ENCODE data around the gene CSMD2. TPM values are rescaled to one million over a fixed set of nuclear protein-coding genes. Genes with fewer than 3 reads are reported as not detected.

Gene CSMD2
- total RNA-seq, 1 experiment from 2014 or later, result 1.5 TPM

DNA sequence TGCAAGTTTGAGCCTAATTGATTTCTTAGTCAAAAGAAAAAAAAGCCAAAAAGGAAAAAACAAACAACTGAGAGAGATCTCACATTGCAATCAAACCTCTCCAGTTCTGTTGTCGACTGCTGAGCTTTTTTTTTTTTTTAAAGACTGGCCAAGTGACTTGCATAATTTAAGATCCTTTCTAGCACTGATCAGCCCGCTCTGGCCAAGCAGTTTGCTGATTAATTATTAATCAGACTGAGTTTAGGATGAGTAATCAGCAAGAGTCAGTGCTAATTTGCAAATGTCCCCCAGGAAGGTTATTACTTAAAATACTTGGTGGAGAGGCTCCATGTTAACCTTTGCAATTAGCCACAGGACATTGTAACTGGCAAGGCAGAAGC is 261.8 kb downstream of the CSMD2 start:
- no peak for DNase-seq (ENCODE audit: low spot score)

DNA sequence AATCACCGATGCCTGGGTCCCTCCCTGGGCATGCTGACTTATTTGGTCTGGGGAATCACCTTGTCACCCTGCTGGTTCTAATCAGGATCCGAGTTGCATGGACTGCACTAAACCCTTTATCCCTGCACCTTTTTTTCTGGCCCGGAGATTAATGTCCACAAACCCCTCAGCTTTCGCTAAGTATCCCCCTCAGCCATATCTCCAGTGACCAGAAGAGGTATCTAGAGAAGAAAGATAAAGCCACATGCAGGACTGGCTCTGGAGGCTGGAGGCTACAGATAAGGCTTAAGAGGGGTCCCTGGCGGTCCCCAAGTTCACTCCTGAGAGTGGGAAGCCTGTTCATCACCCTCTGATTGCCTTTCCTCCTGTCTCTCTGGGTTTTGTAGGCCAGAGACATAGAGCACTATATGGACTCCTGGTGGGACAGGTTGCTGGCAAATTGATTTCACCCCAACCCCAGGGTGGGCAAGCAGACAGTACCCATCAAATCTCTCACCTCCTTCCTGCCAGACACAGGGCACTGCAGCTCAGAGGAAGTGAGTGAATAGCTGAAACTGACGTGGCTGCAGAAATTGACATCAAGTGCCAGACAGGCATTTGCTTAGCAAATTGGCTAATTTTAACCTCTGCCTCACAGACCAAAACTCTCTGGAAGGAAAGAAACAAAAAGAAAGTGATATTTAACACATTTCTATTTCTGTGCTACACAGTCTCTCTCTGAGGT is 262.4 kb downstream of the CSMD2 start:
- DNase-seq (ENCODE audit: low spot score), result no peak

DNA sequence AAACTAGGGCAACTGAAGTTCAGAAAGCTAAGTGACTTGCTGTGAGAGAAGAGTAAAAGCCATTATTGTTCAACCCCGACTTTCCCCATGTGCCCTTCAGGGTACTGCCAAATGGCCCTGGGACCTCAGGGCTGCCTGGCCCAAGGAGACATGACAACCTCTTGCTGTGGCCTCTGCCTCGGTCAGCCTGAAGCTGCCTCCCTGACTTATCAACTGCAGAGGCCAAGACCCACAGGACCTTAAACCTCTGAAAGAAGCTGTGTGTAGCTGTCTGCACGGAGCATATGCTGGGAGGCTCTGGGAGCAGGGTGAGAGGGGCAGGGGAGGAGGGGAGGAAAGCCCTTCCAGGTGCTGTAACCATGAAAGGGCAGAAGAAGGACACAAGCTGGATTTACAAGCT is 265.3 kb downstream of the CSMD2 start:
- no peak for DNase-seq (ENCODE audit: low spot score)

DNA sequence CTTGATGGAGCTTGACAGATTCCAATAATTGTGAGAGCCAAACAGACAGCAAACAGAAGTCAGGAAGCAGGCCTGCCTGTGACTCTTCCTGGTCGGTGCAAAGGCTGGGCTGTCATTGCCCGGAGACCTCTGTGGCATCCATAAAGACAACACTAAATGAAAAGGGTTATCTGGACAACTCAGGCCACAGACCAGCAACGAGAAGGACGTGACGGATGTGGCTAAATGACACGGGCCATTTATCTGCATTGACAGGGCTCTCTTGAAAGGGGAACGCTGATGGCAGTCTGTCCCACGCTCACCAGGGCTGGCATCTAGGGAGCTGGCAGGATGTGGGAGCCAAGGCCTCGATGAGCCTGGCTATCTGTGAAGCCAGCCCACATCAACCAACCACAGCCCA is 266.1 kb downstream of the CSMD2 start:
- no peak for DNase-seq (ENCODE audit: low spot score)

DNA sequence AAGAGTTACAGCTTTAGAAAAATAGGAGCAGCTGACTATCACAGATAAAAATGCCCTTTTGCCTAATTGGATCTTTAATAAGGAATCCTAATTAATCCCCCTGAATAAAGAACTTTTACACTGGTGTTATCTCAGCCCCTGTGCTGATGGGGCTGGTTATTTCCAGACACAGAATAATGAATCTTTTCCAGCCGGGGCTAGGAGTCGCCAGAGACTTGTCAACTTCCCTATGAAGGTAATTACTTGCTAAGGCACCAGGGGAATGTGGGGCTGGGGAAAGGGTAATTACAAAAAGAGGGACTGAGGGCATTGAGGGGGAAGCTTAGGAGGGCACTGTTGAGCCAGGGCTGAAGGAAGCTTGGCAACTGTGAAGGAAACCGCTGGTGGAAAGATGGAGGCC is 266.6 kb downstream of the CSMD2 start:
- no peak for DNase-seq (ENCODE audit: low spot score)

DNA sequence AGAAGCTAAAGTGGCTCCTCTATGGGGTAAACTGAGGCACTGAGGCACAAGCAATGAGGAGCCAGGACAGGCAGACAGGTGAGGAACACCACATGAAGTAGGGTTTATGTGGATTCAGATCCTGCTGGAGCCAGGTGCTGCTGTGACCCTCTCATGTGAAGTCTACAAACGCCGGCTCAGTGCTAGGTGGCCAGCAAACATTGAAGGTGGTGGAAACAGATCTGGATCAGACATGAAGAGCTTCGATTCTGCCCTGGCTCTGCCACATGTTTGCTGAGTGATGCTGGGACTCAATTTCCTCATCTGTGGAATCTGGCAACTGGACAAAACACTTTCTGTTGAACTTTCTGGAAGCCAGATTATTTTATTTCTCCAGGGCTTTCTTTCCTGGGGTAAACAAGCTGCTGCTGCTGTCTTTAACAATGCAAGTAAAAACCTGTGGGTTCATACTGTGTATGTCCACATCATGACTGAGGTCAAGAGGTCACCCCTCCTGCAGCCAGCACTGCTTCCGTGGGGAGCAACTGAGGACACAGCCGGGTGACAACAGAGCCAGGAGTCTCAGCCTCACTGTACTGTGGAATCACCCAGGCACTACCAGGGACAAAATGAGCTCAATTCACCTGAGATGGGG is 267.8 kb downstream of the CSMD2 start:
- no peak for DNase-seq (ENCODE audit: low spot score)

DNA sequence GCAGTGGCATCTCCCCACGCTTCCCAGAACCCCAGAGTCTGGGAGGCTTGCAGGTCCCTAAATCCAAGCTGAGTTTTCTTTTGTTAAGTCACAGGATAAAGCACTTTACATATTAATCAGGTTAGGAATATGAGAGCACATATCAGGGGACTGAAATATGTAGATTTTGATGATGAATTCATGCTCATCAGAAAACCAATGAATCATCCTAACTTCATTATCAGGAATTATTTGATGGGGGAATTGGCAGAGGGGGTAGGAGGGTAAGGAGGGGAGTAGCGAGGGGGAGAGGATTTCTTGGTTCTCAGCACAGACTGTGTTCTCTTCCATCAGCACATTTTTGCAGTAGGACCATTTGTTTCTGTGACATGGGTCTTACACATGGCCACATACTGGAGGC is 269.1 kb downstream of the CSMD2 start:
- DNase-seq (ENCODE audit: low spot score), result no peak

DNA sequence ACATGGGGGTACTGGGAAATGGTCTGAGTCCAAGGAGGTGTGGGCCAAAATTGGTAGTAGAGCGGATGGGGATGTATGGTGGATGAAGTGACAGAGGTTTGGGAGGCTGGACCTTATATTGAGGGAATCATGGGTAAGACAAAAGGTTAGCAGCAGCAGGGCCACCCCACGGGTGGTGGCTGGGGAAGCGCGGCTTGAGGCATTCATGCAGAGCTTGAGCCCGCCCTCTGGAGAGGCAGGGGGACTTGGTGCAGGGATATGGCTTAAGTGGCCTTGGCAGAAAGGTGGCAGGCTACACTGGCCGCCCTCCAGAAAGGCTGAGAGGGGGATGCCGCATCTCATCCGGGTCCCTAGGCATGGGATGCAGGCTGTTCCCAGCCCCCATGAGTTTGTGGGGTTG is 269.6 kb downstream of the CSMD2 start:
- DNase-seq (ENCODE audit: low spot score), result no peak

DNA sequence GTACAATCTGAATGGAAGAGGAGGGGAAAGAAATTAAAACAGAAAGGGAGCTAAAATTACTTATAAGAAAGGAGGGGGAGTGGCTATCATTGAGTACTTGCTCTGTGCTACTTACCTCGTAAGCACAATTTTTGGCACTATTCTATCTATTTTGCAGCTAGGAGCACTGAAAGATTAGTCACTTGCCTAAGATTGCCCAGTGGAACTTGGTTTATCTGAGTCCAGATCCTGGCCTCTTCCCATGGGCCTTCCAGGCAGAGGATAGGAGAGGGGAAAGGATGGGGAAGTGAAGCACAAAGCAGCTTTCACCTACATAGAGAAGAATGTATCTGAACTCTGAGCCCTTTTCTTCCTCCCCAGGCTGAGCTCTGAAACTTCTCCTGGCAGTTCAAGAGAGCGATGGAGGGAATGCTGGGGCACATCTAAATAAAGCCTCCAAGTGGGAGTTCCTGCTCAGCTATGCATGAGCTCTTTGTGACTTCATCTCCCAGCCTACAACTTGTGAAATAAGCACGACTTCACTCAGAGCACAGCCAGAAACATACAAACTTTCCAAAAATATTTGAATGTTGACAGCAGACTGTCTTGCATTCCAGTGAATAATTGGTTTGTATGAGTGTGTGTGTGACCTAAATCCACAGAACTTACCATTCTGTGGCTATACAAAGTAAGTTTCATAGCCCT is 271.7 kb downstream of the CSMD2 start:
- no peak for DNase-seq (ENCODE audit: low spot score)

DNA sequence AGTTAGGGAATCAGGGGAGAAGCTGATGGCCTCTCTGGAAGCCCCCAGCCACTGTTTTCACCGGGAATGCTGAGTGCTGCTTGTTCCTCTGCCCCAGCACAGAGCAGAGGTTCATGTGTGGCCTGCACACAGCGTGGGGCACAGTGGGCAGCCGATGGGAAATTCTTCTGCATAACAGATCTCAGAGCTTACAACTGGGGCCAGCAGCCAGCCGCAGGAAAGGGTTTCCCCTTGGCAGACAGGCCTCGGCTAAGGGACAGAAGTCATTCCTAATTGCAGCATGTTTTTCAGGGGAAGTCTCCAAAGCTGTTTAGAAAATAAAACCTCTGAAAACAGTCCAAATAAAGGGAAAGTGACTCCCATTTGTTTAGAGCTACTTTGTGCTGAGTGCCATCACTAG is 278.5 kb downstream of the CSMD2 start:
- no peak for DNase-seq (ENCODE audit: low spot score)

DNA sequence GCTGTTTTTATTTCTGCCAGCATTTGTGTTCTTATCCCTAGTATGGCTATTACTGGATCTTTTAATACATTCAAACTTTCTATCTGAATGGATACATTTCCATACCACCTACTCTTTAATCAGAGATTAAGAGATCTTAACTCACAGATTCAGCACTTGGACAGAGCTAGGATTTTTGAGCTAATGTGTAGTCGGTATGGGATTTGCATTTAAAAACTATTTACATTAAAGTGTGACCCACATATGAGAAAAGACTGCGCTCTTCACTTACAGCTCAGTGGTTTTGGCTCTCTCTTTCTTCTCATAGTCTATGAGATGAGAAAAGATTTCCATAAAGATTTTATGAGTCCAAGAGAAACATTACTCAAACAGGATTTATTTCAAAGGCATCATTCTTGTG is 284.7 kb downstream of the CSMD2 start:
- no peak for DNase-seq (ENCODE audit: low spot score)

DNA sequence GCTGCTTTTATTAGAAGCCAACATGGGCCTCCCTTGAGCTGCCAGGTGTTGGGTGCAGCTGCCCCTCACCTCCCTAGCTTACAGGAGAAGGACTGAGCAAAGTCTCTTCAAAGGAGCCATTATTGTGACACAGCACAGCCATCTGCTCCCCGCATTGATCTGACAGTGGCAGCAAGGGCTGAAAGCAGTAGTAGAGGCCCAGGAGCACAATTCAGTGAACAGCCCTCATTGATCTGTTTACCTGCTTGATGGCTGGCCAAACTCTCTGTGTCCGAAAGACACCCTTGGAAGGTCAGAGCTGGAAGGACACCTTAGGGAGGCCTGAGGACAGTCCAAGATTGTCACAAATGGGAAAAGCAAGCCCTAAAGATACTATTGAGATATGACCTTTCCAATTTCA is 286.6 kb downstream of the CSMD2 start:
- no peak for DNase-seq (ENCODE audit: low spot score)

DNA sequence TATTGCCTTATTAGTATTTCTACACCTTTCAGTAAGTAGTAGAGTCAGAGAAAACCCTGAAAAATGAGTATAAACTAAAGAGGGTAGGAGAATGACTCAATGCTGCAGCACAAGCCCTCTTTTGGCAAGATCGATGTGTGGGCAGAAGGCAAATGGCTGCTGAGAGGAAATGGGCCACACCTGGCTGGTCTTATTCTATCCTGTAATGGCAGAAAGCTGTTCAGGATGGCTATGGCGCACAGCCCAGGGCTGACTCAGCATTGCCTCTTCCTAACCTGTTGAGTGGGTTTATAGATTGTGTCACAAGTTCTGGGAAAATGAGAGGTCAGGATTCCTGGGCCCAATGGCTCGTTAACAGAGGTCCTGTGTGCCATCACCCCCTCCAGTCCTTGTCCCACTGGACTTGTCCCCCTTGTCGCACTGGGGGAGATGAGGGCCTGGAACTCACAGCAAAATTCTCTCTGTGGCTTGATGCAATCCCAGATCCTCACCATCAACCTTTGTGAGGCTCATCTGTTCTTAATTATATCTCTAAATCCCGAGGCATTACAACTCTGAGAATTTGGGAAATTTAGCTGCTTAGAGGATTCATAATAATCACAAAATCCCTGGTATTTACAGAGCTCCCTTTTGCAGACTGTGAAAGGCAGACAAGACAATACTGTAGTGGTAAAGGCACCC is 287.9 kb downstream of the CSMD2 start:
- peak; percentile 58 for DNase-seq (ENCODE audit: low spot score)

DNA sequence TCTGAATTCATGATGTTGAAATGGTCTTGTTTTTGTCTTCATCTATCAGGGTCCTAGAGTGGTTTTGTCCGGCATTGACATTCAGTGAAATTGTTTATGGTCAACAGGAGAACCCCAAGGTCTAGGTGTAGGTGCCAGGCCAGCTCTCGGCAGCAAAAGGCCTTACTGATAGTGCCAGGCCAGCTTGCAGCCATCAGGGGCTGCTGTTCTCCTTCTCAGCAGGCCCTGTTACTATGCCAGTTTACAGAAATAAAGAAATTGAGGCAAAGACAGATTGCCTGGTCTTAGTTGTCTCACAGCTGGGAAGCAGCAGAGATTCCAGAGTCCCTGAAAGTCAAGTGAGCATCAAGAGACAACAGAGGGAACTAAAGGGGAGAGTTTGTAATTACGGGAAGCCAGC is 289.2 kb downstream of the CSMD2 start:
- no peak for DNase-seq (ENCODE audit: low spot score)

DNA sequence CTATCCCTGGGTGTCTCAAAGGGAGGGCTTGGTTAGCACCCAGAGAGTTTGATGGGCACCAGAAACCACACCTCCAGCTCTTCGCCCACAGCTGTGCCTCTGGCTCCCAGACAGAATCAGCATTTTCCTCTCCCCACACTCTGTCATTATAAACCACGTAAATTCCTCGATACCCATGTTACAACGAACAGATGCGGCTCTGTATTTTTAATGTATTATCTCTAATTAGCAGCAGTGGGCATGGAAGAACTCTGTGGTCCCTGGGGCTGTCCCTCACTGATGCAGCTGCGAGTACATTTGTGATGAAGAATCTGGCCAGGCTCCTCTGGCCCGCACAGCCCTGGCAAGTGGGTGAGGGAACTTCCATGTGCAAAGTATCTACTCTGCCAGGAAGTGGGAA is 290.4 kb downstream of the CSMD2 start:
- DNase-seq (ENCODE audit: low spot score), result no peak

DNA sequence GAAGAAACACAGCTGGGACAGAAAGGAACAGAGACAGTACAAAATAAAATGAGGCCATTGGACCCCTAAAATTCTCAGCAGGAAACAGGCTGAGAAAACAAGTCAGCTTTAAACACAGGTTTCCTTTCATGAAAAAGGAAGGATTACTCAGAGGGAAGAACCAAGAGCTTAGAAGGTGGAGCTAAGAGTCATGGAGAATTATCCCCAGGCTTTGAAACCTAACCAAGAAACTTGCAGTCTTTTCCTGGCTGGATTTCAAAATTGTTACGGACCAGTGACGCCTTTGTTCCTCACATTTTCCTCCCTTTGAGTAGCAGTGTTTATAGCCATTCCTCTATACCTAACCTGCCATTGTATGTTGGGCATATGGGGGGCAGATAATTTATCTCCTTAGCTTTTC is 292.3 kb downstream of the CSMD2 start:
- DNase-seq (ENCODE audit: low spot score), result no peak

DNA sequence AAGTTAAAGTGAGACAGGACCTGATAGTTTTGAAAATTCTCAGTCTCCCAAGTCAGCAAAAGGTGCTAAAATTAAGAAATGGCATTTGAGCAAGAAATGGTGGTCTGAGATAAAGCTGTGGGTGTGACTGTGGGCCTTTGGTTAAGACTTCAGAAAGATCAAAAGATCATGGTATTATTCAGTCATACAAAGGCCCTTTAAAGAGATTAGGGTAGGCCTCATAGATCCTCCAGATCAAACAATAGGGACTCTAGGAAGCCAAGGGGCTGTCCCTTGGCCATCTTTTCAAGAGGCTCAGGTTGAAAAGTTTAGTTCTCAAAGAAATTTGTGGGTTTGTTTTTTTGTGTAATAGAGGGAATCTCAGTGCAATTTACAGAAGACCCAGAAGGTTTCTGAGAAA is 292.8 kb downstream of the CSMD2 start:
- DNase-seq (ENCODE audit: low spot score), result no peak

DNA sequence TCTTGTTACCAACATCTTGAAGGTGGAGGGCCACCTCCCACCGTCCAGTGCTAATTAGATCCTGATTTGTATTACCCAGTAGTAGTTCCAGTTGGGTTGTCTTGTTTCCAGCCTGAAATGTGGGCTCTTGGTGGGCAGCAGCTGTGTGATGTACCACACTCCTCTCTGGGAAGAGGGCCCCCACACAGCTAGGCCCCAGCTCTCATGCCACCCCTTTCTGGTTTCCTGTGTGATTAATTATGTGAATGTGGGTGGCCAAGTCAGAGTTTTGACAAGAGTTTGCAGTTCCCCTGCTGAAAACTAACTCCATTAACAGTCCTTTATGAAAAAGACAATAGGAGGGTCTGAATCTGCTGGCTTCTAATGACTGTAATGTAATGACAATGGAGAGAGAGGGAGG is 297.3 kb downstream of the CSMD2 start:
- no peak for DNase-seq (ENCODE audit: low spot score)

DNA sequence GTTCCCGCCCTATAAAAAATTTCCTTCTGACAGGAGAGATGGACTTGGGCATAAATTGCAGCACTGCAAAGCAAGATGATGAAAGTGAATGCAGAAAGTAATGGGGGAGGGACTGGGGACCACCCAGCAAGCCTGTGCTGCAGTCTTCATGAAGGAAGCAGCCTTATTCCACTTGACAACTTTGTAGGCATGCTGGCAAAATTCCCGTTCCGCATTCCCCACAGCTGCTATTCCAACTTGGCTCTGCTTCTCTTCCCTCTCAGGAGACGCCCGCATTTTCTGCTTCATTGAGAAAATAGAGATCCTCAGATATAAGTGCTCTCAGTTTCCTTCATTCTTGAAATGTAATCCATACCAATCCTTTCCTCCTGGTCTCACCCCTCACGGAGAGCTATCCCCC is 298.7 kb downstream of the CSMD2 start:
- DNase-seq (ENCODE audit: low spot score), result no peak

DNA sequence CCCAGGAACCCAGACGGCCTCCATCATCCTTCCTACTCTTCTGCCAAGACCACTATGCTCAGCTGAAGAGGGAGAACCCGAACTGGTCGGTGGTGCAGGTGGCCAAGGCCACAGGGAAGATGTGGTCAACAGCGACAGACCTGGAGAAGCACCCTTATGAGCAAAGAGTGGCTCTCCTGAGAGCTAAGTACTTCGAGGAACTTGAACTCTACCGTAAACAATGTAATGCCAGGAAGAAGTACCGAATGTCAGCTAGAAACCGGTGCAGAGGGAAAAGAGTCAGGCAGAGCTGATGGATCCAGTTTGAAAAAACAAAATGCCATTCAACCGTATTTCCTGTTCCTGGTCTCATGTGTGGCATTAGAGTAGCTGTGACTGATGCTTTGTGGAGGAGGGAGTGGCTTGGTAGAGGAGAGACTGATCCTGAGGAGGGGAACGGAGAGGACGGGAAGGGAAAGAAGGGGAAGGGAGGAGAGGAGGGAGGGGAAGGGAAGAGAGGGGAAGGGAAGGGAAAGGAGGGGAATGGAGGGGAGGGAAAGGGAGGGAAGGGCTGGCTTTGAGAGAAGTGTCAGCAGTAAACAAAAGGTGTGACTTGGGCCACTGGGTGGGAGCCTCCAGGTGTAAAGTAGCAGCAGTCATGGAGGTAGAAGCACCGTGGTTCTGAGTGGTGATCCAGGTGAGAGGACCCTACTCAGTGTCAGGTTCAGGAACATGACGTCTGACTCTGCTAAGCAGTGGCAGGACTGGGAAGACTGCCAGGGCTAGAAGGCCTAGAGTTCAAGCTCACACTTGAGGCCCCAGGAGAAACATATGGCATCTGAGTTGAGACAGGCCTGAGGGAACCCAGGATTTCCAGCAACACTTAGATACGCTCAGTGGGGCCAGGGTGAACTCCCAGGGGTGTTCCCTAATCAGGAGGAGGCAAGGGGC is 300.3 kb downstream of the CSMD2 start:
- DNase-seq (ENCODE audit: low spot score), result no peak

DNA sequence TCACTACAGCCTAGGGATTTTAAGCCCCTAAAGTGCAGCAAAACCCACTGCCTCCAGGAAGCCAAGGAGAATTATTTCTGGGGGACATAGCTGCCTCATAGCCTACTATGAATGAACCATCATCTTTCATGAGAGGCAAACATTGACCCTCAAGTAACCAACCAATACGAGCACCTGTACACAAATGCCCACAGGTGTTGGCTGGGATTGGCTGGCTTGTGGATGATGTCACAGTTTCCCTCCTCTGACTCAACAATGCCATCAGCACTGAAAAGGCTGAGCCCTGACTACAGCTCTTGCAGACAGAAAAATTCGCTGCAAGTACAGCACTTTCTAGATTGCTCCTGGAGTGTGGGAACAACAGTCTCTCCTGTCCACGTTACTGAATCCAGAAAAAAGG is 301.3 kb downstream of the CSMD2 start, which contains the start of gene HMGB4:
HMGB4 (plus strand) TSS at position 301 of the 400 bp plus-strand sequence. CDS start 113 bp downstream, outside the sequence.
- DNase-seq (ENCODE audit: low spot score), result no peak
